Hepatocyte (in vitro differentiated cells): ENCODE measurements around the gene PTGES. TPM values are rescaled to one million over a fixed set of nuclear protein-coding genes. Genes with fewer than 3 reads are reported as not detected.
"Not testable (repeated sequence)": the region's sequence is repeated elsewhere in the genome, so short reads cannot be mapped to it uniquely, and the experiment has no call there.

Experiments
- DNase-seq: peaks from one replicate; pipeline ENCODE4 v3.0.0-alpha.2; 2016; ENCODE audit warnings: low spot score
- H2AFZ ChIP-seq: fragments of 200-600 bp; sonication (generic); 2 replicates; pipeline ENCODE4 v1.6.0; 2016; ENCODE audit warnings: antibody characterized with exemption, mild to moderate bottlenecking
- H3K27ac ChIP-seq: fragments of 200-600 bp; sonication (generic); 2 replicates; pipeline ENCODE4 v1.5.1; 2016; ENCODE audit warnings: mild to moderate bottlenecking
- H3K27me3 ChIP-seq: fragments of 200-600 bp; sonication (generic); 2 replicates; pipeline ENCODE4 v1.6.1; 2016
- H3K36me3 ChIP-seq: fragments of 200-600 bp; sonication (generic); replicated peaks from 2 replicates; pipeline ENCODE4 v1.5.1; 2016; ENCODE audit warnings: low read depth; ENCODE audit not compliant: insufficient read depth
- H3K4me1 ChIP-seq: fragments of 200-600 bp; sonication (generic); 2 replicates; pipeline ENCODE4 v1.5.1; 2016; ENCODE audit warnings: mild to moderate bottlenecking, moderate library complexity; ENCODE audit not compliant: insufficient read depth
- H3K4me2 ChIP-seq: fragments of 200-600 bp; sonication (generic); 2 replicates; pipeline ENCODE4 v1.6.0; 2016
- H3K4me3 ChIP-seq: fragments of 200-600 bp; sonication (generic); 2 replicates; pipeline ENCODE4 v1.5.1; 2016; ENCODE audit warnings: mild to moderate bottlenecking
- H3K79me2 ChIP-seq: fragments of 200-600 bp; sonication (generic); 2 replicates; pipeline ENCODE4 v1.6.0; 2017; ENCODE audit warnings: mild to moderate bottlenecking
- H3K9me2 ChIP-seq: fragments of 200-600 bp; sonication (generic); replicated peaks from 2 replicates; pipeline ENCODE4 v1.6.0; 2017; ENCODE audit warnings: mild to moderate bottlenecking; ENCODE audit not compliant: insufficient read depth
- H3K9me3 ChIP-seq: fragments of 200-600 bp; sonication (generic); 2 replicates; pipeline ENCODE4 v1.5.1; 2016; ENCODE audit warnings: low read depth, mild to moderate bottlenecking
- H4K20me1 ChIP-seq: fragments of 200-600 bp; sonication (generic); 2 replicates; pipeline ENCODE4 v1.6.0; 2016; ENCODE audit warnings: mild to moderate bottlenecking; ENCODE audit not compliant: insufficient read depth, poor library complexity, severe bottlenecking
- CTCF ChIP-seq: fragments of 200-600 bp; sonication (generic); IDR thresholded peaks from 2 replicates; pipeline ENCODE4 v1.5.1; 2016; ENCODE audit warnings: antibody characterized with exemption, mild to moderate bottlenecking; ENCODE audit not compliant: poor library complexity
- EZH2 ChIP-seq: fragments of 200-600 bp; sonication (generic); IDR thresholded peaks from 2 replicates; pipeline ENCODE4 v1.6.1; 2016; ENCODE audit warnings: antibody characterized with exemption, mild to moderate bottlenecking, borderline replicate concordance
- EZH2phosphoT487 ChIP-seq: fragments of 200-600 bp; sonication (generic); IDR thresholded peaks from one replicate; pipeline ENCODE4 v1.6.1; 2018; ENCODE audit warnings: antibody characterized with exemption, mild to moderate bottlenecking, low read depth, moderate library complexity; ENCODE audit not compliant: unreplicated experiment, severe bottlenecking
- WGBS: methylation state at CpG from one replicate; pipeline ENCODE4 v1.1.6; 2016; ENCODE audit warnings: low lambda C conversion rate; ENCODE audit errors: missing lambda C conversion rate; 5-methylcytosine and 5-hydroxymethylcytosine counted together
- polyA plus RNA-seq: library from polyadenylated mRNA; unstranded; fragments of >200 nt; fragmentation: Nextera tagmentation; extraction: Ambion mirVana; gene quantifications from 2 replicates; pipeline ENCODE4 v1.2.1, GENCODE V29; 2016
- total RNA-seq: library from RNA; depleted of rRNA; stranded (reverse); fragments of >200 nt; gene quantifications from 2 replicates; pipeline ENCODE4 v1.2.3, GENCODE V29; 2014

Gene PTGES
- total RNA-seq (17.1 and 26.4 TPM in 2 replicates), polyA plus RNA-seq (94.9 and 103 TPM in 2 replicates)

GRCh38 chr9:129752900-129753729, at the start of gene PTGES:
PTGES (minus strand) TSS chr9:129753042; CDS start chr9:129753012, 30 bp downstream.
- H3K27me3 ChIP-seq: no peaks in the 10 kb centered on the region
- peak within 1 kb of the TSS; percentile 77 for H3K27ac ChIP-seq
- TF ChIP-seq EZH2phosphoT487: no peak
- no peak for TF ChIP-seq EZH2
- no peak for TF ChIP-seq CTCF
- H3K79me2 ChIP-seq: no peaks in the 10 kb centered on the region
- peak within 1 kb of the TSS; percentile 16 for H3K4me3 ChIP-seq
- H3K9me3 ChIP-seq: no peaks in the 10 kb centered on the region
- H3K4me2 ChIP-seq: peak within 1 kb of the TSS; percentile 85
- DNase-seq: peak; percentile 94
- H3K9me2 ChIP-seq: no peaks in the 10 kb centered on the region
- H4K20me1 ChIP-seq: no peaks in the 10 kb centered on the region
- peak within 1 kb of the TSS; percentile 10 for H2AFZ ChIP-seq
- H3K36me3 ChIP-seq: no peaks in the 10 kb centered on the region
- H3K4me1 ChIP-seq: peaks cover 19% of the 10 kb centered on the region
- 25% methylated on average over 22 of the region's 23 CpGs for WGBS

- Histone ChIP-seq H3K9me3 (no peaks in the 10 kb centered on the region), H3K79me2 (peaks cover 21% of the 10 kb centered on the region), H2AFZ (no peak overlapping the region), H3K4me3 (no peak overlapping the region), H3K9me2 (no peaks in the 10 kb centered on the region), H3K27me3 (no peaks in the 10 kb centered on the region), H3K4me1 (peaks cover 6% of the 10 kb centered on the region), H3K4me2 (no peak overlapping the region), H3K36me3 (no peaks in the 10 kb centered on the region), H4K20me1 (no peaks in the 10 kb centered on the region), H3K27ac (no peak overlapping the region)
- TF ChIP-seq CTCF (no peak), EZH2 (no peak), EZH2phosphoT487 (no peak)
- 88% methylated on average over 17 of the region's 17 CpGs for WGBS
- peak; percentile 2 for DNase-seq
These were observed 48.7 kb upstream of the PTGES start for GRCh38 chr9:129801504-129801903.

GRCh38 chr9:129798973-129799372, 46.1 kb upstream of the PTGES start:
- Histone ChIP-seq H2AFZ (no peak overlapping the region), H3K36me3 (no peaks in the 10 kb centered on the region)
- 48% methylated on average over 6 of the region's 6 CpGs for WGBS

GRCh38 chr9:129796029-129796428, 43.2 kb upstream of the PTGES start:
- 58% methylated on average over 2 of the region's 2 CpGs for WGBS
- not testable (repeated sequence) for H3K27ac ChIP-seq, H3K9me3 ChIP-seq, H2AFZ ChIP-seq, H3K36me3 ChIP-seq, DNase-seq, H3K4me2 ChIP-seq, H3K4me3 ChIP-seq, H3K27me3 ChIP-seq, H3K9me2 ChIP-seq, H4K20me1 ChIP-seq, H3K79me2 ChIP-seq, H3K4me1 ChIP-seq

More at GRCh38 chr9:129798973-129799372, 46.1 kb upstream of the PTGES start:
- H3K79me2 ChIP-seq: peaks cover 5% of the 10 kb centered on the region
- no peak overlapping the region for H3K4me2 ChIP-seq
- DNase-seq: no peak
- TF ChIP-seq EZH2: no peak
- no peak for TF ChIP-seq CTCF
- no peaks in the 10 kb centered on the region for H3K9me2 ChIP-seq
- no peak overlapping the region for H3K4me3 ChIP-seq
- H4K20me1 ChIP-seq: no peaks in the 10 kb centered on the region
- no peak overlapping the region for H3K27ac ChIP-seq
- peaks cover 7% of the 10 kb centered on the region for H3K27me3 ChIP-seq
- peaks cover 3% of the 10 kb centered on the region for H3K4me1 ChIP-seq
- no peaks in the 10 kb centered on the region for H3K9me3 ChIP-seq
